Brain microvascular endothelial cell (primary cell): ENCODE data around the gene UNKL.

Experiments
- DNase-seq: peaks from one replicate; pipeline ENCODE4 v3.0.0-alpha.2; 2020
- H3K27ac ChIP-seq: fragments of 250-450 bp; sonication (Bioruptor Pico); 2 replicates; pipeline ENCODE4 v1.5.1; 2020; ENCODE audit warnings: mild to moderate bottlenecking, moderate library complexity
- H3K27me3 ChIP-seq: fragments of 250-450 bp; sonication (Bioruptor Pico); replicated peaks from 2 replicates; pipeline ENCODE4 v1.5.1; 2020; ENCODE audit warnings: mild to moderate bottlenecking
- H3K36me3 ChIP-seq: fragments of 250-450 bp; sonication (Bioruptor Pico); replicated peaks from 2 replicates; pipeline ENCODE4 v1.5.1; 2020; ENCODE audit warnings: mild to moderate bottlenecking
- H3K4me3 ChIP-seq: 2 replicates; pipeline ENCODE4 v1.5.1; 2011; ENCODE audit warnings: low read depth, mild to moderate bottlenecking, control low read depth, low read length, moderate library complexity
- CTCF ChIP-seq: IDR thresholded peaks from 2 replicates; pipeline ENCODE4 v1.5.1; 2011; ENCODE audit warnings: low read depth, mild to moderate bottlenecking, moderate library complexity, low read length, control low read depth, inconsistent platforms; ENCODE audit errors: missing control alignments
- in situ Hi-C: cut with HindIII; loops from 2 replicates; pipeline ENCODE4 v1.10.0; 2017; ENCODE audit warnings: low sequenced_read_pairs, low pct_ligation_motif_present

The UNKL gene

GRCh38 chr16:1452530-1452929 is 38.0 kb upstream of the UNKL start:
- no peak for DNase-seq
- Histone ChIP-seq H3K27me3 (no peaks in the 10 kb centered on the region), H3K27ac (no peak overlapping the region), H3K36me3 (peaks cover 40% of the 10 kb centered on the region), H3K4me3 (no peak overlapping the region)
- in situ Hi-C loops, result no loop called here
- no peak for TF ChIP-seq CTCF

GRCh38 chr16:1451702-1452392 is 37.3 kb upstream of the UNKL start:
- no peak for DNase-seq
- Histone ChIP-seq H3K36me3 (peaks cover 39% of the 10 kb centered on the region), H3K27ac (no peak overlapping the region), H3K4me3 (no peak overlapping the region), H3K27me3 (no peaks in the 10 kb centered on the region)
- in situ Hi-C loops, result no loop called here
- TF ChIP-seq CTCF, result no peak

- Histone ChIP-seq H3K27ac (no peak overlapping the region), H3K4me3 (no peak overlapping the region), H3K36me3 (peaks cover 48% of the 10 kb centered on the region), H3K27me3 (no peaks in the 10 kb centered on the region)
- TF ChIP-seq CTCF, result no peak
- in situ Hi-C loops, result no loop called here
- no peak for DNase-seq
These were observed 36.3 kb upstream of the UNKL start for GRCh38 chr16:1450841-1451240.

DNA sequence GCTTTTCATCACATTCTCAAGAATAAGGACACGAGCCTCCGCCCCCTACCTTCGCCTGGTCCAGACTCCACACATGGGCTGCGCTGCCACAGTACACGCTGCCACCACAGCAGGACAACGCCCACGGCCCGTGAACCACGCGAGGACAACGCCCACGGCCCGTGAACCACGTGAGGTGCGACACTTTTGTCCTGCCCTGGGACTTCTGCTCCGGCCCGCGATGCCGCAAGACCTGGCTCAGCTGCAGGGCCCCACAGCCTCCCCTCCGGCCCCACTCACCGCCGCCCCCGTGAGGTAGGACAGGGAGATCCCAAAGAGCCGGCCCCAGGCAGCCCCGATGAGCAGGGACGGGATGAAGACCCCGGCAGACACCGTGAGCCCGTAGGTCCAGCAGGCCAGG is 35.7 kb upstream of the UNKL start:
- no peak overlapping the region for H3K4me3 ChIP-seq
- H3K27me3 ChIP-seq, result no peaks in the 10 kb centered on the region
- in situ Hi-C loops, result no loop called here
- TF ChIP-seq CTCF, result no peak
- peaks cover 50% of the 10 kb centered on the region for H3K36me3 ChIP-seq
- no peak overlapping the region for H3K27ac ChIP-seq
- no peak for DNase-seq

DNA sequence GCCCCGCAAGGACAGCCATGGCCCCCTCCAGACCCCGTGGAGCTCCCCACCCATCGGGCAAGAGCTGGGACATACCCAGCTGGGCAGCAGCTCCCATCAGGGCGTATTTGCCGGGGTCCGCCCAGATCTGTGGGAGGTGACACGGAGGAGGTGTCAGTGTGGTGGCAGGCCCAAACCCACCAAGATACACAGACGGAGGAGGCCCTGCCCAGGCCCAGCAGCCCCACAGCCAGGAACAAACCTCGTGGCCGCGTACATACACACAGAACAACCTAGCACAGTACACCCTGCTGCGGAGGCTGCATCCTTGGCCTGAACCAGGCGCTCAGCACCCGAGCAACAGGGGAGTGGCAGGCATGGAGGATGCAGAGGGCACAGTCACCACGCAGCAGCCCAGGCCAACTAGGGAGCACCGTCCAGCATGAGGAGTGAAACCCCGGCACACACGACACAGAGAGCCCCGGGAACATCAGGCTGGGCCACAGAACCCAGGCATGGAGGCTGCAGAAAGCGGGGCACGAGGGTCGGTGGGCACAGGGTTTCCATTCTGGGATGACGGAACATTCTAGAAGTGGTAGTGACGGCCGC is 34.8 kb upstream of the UNKL start:
- H3K36me3 ChIP-seq, result peaks cover 41% of the 10 kb centered on the region
- no peak for TF ChIP-seq CTCF

More for the DNA sequence above, 34.8 kb upstream of the UNKL start:
- Histone ChIP-seq H3K27ac (no peak overlapping the region), H3K4me3 (no peak overlapping the region), H3K27me3 (no peaks in the 10 kb centered on the region)
- in situ Hi-C loops, result no loop called here
- no peak for DNase-seq
